ENCODE data around the gene PHACTR3.

The PHACTR3 gene

GRCh38 chr20:59858425-59858824 lies 254.1 kb downstream of the PHACTR3 start:
- DNase-seq (ENCODE audit: extremely low read depth, low read depth): no peak
- TF ChIP-seq CTCF (IDR thresholded peaks at IDR 0.05; ENCODE audit: low read depth, low read length, missing control alignments): no peak
- H3K4me3 ChIP-seq (replicated peaks; ENCODE audit: low read depth, low read length): no peak overlapping the region

GRCh38 chr20:59861401-59861800 lies 257.1 kb downstream of the PHACTR3 start:
- no peak for TF ChIP-seq CTCF (IDR thresholded peaks at IDR 0.05; ENCODE audit: low read depth, low read length, missing control alignments)
- no peak overlapping the region for H3K4me3 ChIP-seq (replicated peaks; ENCODE audit: low read depth, low read length)
- no peak for DNase-seq (ENCODE audit: extremely low read depth, low read depth)

- DNase-seq (ENCODE audit: extremely low read depth, low read depth): no peak
- H3K4me3 ChIP-seq (replicated peaks; ENCODE audit: low read depth, low read length): no peak overlapping the region
- TF ChIP-seq CTCF (IDR thresholded peaks at IDR 0.05; ENCODE audit: low read depth, low read length, missing control alignments): no peak
Observed at GRCh38 chr20:59863058-59863457, 258.7 kb downstream of the PHACTR3 start.

GRCh38 chr20:59864726-59865125 lies 260.4 kb downstream of the PHACTR3 start:
- no peak for DNase-seq (ENCODE audit: extremely low read depth, low read depth)
- TF ChIP-seq CTCF (IDR thresholded peaks at IDR 0.05; ENCODE audit: low read depth, low read length, missing control alignments): no peak
- no peak overlapping the region for H3K4me3 ChIP-seq (replicated peaks; ENCODE audit: low read depth, low read length)

- DNase-seq (ENCODE audit: extremely low read depth, low read depth): no peak
- no peak overlapping the region for H3K4me3 ChIP-seq (replicated peaks; ENCODE audit: low read depth, low read length)
- TF ChIP-seq CTCF (IDR thresholded peaks at IDR 0.05; ENCODE audit: low read depth, low read length, missing control alignments): no peak
Observed at GRCh38 chr20:59866338-59866737, 262.0 kb downstream of the PHACTR3 start.

- no peak for TF ChIP-seq CTCF (IDR thresholded peaks at IDR 0.05; ENCODE audit: low read depth, low read length, missing control alignments)
- DNase-seq (ENCODE audit: extremely low read depth, low read depth): no peak
- no peak overlapping the region for H3K4me3 ChIP-seq (replicated peaks; ENCODE audit: low read depth, low read length)
Observed at GRCh38 chr20:59871096-59871495, 266.8 kb downstream of the PHACTR3 start.

GRCh38 chr20:59873409-59873808 lies 269.1 kb downstream of the PHACTR3 start:
- TF ChIP-seq CTCF (IDR thresholded peaks at IDR 0.05; ENCODE audit: low read depth, low read length, missing control alignments): no peak
- DNase-seq (ENCODE audit: extremely low read depth, low read depth): no peak
- no peak overlapping the region for H3K4me3 ChIP-seq (replicated peaks; ENCODE audit: low read depth, low read length)

All from HFF-Myc (cell line).